ENCODE measurements around the gene SLC22A1. TPM values are rescaled to one million over a fixed set of nuclear protein-coding genes. Genes with fewer than 3 reads are reported as not detected.

The SLC22A1 gene
- total RNA-seq, 1 experiment from 2014 or later: 0.39 TPM

GRCh38 chr6:160093061-160093460 lies 28.6 kb upstream of the SLC22A1 start:
- Histone ChIP-seq H3K23ac (ENCODE audit: insufficient read length, low read depth, low read length) (no peak overlapping the region), H3K27ac (ENCODE audit: insufficient read length, low read depth, low read length) (no peak overlapping the region), H2BK15ac (ENCODE audit: low read depth, low read length) (no peak overlapping the region), H3K4ac (ENCODE audit: low read depth, low read length) (no peak overlapping the region), H3K56ac (ENCODE audit: insufficient read length, low read depth, low read length) (no peak overlapping the region), H4K8ac (replicated peaks; ENCODE audit: insufficient read length, low read depth, low read length) (no peak overlapping the region), H3K4me2 (ENCODE audit: insufficient read depth, insufficient read length, low read length) (no peak overlapping the region), H3K79me1 (ENCODE audit: insufficient read depth, low read depth, low read length, poor library complexity, severe bottlenecking) (no peaks in the 10 kb centered on the region), H2AK5ac (ENCODE audit: insufficient read length, low read length) (no peak overlapping the region), H3K4me1 (ENCODE audit: insufficient read depth, low read length) (no peaks in the 10 kb centered on the region), H2BK120ac (ENCODE audit: low read depth, low read length, poor library complexity, severe bottlenecking) (no peak overlapping the region), H3K9me3 (ENCODE audit: control insufficient read depth, low read depth, low read length) (no peaks in the 10 kb centered on the region), H3K14ac (ENCODE audit: insufficient read depth, low read length) (no peak overlapping the region), H2BK12ac (ENCODE audit: insufficient read length, low read depth, low read length) (no peak overlapping the region), H3K18ac (ENCODE audit: insufficient read length, low read depth, low read length) (no peak overlapping the region), H4K5ac (ENCODE audit: insufficient read length, low read depth, low read length) (no peak overlapping the region), H3K23me2 (ENCODE audit: insufficient read length, low read depth, low read length, poor library complexity, severe bottlenecking) (no peaks in the 10 kb centered on the region), H3T11ph (ENCODE audit: low read length) (no peak overlapping the region), H4K91ac (ENCODE audit: insufficient read length, low read depth, low read length) (no peak overlapping the region), H2AFZ (ENCODE audit: low read length) (no peak overlapping the region), H3K9ac (ENCODE audit: extremely low read depth, insufficient read length, low read length) (no peak overlapping the region), H3K79me2 (ENCODE audit: insufficient read depth, low read length) (no peaks in the 10 kb centered on the region), H2BK20ac (ENCODE audit: low read depth, low read length, poor library complexity, severe bottlenecking) (no peak overlapping the region), H3K27me3 (ENCODE audit: insufficient read depth, low read length) (no peaks in the 10 kb centered on the region), H4K20me1 (ENCODE audit: control insufficient read depth, insufficient read depth, insufficient read length) (no peaks in the 10 kb centered on the region), H2BK5ac (ENCODE audit: insufficient read length, low read length) (no peak overlapping the region)
- WGBS (ENCODE audit: extremely low coverage, insufficient read length, low lambda C conversion rate): no CpG with 5 or more reads among the region's 7 CpGs
- Mint-ChIP-seq H3K27ac (no peak overlapping the region), H3K4me1 (no peaks in the 10 kb centered on the region), H3K36me3 (ENCODE audit: insufficient read depth in 1 of 3, low read depth in 3 of 3) (peaks cover 55 to 85% (median 76%) of the 10 kb centered on the region in 3 experiments; a peak in 6 of 7 replicates), H3K9me3 (no peaks in the 10 kb centered on the region), H3K4me3 (no peak overlapping the region), H3K27me3 (ENCODE audit: low read depth) (no peaks in the 10 kb centered on the region)
- DNase-seq: no peak
- TF ChIP-seq, protein P1, sequence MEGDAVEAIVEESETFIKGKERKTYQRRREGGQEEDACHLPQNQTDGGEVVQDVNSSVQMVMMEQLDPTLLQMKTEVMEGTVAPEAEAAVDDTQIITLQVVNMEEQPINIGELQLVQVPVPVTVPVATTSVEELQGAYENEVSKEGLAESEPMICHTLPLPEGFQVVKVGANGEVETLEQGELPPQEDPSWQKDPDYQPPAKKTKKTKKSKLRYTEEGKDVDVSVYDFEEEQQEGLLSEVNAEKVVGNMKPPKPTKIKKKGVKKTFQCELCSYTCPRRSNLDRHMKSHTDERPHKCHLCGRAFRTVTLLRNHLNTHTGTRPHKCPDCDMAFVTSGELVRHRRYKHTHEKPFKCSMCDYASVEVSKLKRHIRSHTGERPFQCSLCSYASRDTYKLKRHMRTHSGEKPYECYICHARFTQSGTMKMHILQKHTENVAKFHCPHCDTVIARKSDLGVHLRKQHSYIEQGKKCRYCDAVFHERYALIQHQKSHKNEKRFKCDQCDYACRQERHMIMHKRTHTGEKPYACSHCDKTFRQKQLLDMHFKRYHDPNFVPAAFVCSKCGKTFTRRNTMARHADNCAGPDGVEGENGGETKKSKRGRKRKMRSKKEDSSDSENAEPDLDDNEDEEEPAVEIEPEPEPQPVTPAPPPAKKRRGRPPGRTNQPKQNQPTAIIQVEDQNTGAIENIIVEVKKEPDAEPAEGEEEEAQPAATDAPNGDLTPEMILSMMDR (conservative IDR thresholded peaks at IDR 0.05): no peak

All from H9 (cell line).